ENCODE results near the gene SPINK8. TPM values are rescaled to one million over a fixed set of nuclear protein-coding genes. Genes with fewer than 3 reads are reported as not detected.

Gene SPINK8
- total and polyA plus RNA-seq, 2 donors (not counting 3 experiments of a cell fraction or from before 2014, with no cell fraction given): not detected

GRCh38 chr3:48347500-48347899 lies 14.0 kb upstream of the SPINK8 start:
- intact Hi-C loops (cut with micrococcal nuclease): no loop called here
- Histone ChIP-seq H3K9me3 (replicated peaks; ENCODE audit: control insufficient read depth, insufficient read depth, low read length) (no peaks in the 10 kb centered on the region), H2AFZ (ENCODE audit: low read depth, low read length) (no peak overlapping the region), H3K9me1 (replicated peaks; ENCODE audit: control insufficient read depth, extremely low read depth, insufficient read depth, low read length) (no peaks in the 10 kb centered on the region), H3K9ac (replicated peaks; ENCODE audit: extremely low read depth, insufficient read depth, low read length) (no peak overlapping the region), H3K27me3 (ENCODE audit: control insufficient read depth in 2 of 2, insufficient read depth in 2 of 2, low read length in 2 of 2) (peaks cover 21 to 38% of the 10 kb centered on the region in 2 experiments), H3K36me3 (ENCODE audit: control insufficient read depth in 2 of 2, extremely low read depth in 1 of 2, insufficient read depth in 2 of 2, low read length in 2 of 2) (no peaks in the 10 kb centered on the region), H3K4me3 (replicated peaks in 1 of 3; ENCODE audit: insufficient read depth in 1 of 3, low read depth in 1 of 3, low read length in 3 of 3) (no peak overlapping the region), H3K4me2 (ENCODE audit: insufficient read depth, low read length) (no peak overlapping the region), H4K20me1 (replicated peaks; ENCODE audit: control insufficient read depth, extremely low read depth, insufficient read depth, low read length) (no peaks in the 10 kb centered on the region), H3K79me2 (ENCODE audit: control insufficient read depth, insufficient read depth, low read length) (no peaks in the 10 kb centered on the region), H3K27ac (ENCODE audit: insufficient read depth, low read depth, low read length) (no peak overlapping the region), H3K4me1 (ENCODE audit: control insufficient read depth, extremely low read depth, insufficient read depth, low read length) (no peaks in the 10 kb centered on the region)
- no peak for DNase-seq (ENCODE audit: low read depth, low spot score)
- TF ChIP-seq POLR2AphosphoS5 (IDR thresholded peaks at IDR 0.05; ENCODE audit: insufficient read depth, low read depth, low read length): no peak
- TF ChIP-seq JUN (IDR thresholded peaks at IDR 0.05; ENCODE audit: borderline replicate concordance, insufficient read depth, insufficient read length, low read depth): no peak
- TF ChIP-seq MAX (IDR thresholded peaks at IDR 0.05; ENCODE audit: insufficient read depth, insufficient read length): no peak
- TF ChIP-seq CTCF (IDR thresholded peaks at IDR 0.05; ENCODE audit: extremely low read depth in 1 of 2, insufficient read depth in 1 of 2, low read depth in 1 of 2, low read length in 2 of 2): no peak
- no peak for TF ChIP-seq MYC (IDR thresholded peaks at IDR 0.05; ENCODE audit: low read depth, low read length)
- no peak for TF ChIP-seq FOS (IDR thresholded peaks at IDR 0.05; ENCODE audit: borderline replicate concordance, insufficient read depth, low read length)
- no peak for TF ChIP-seq POLR2A (IDR thresholded peaks at IDR 0.05; ENCODE audit: low read depth, low read length)
- no peak for TF ChIP-seq GATA2 (IDR thresholded peaks at IDR 0.05; ENCODE audit: insufficient read depth, insufficient read length, low read depth, low read length)
- no peak for TF ChIP-seq EZH2 (IDR thresholded peaks at IDR 0.05; ENCODE audit: borderline replicate concordance, low read depth, low read length, severe bottlenecking)
- POLR2A ChIA-PET: no interaction called here
- no TSS peak for BruUV-seq (replicated peaks)
- CTCF ChIA-PET: interaction anchor here (2.8 kb wide), 1 partner anchor 88 kb away, joined by 15 read pairs; no protein-coding TSS in a partner anchor
- dilution Hi-C loops (cut with MboI; ENCODE audit: extremely low pct_ligation_motif_present, low sequenced_read_pairs): no loop called here
- FAIRE-seq: no peak

Data from endothelial cell of umbilical vein (primary cell).